Pulmonary artery endothelial cell (primary cell): ENCODE results near the gene INSIG2. TPM values are rescaled to one million over a fixed set of nuclear protein-coding genes. Genes with fewer than 3 reads are reported as not detected.

Experiments used
- DNase-seq: peaks from one replicate; pipeline ENCODE4 v3.0.0-alpha.2; 2011; ENCODE audit warnings: low read depth, low spot score
- total RNA-seq: library from RNA; depleted of rRNA; stranded (reverse); fragments of >200 nt; gene quantifications from 2 replicates; pipeline ENCODE4 v1.2.3, GENCODE V29; 2014

Gene INSIG2
- total RNA-seq, 1 donor from 2014 or later, result 23.9 TPM

GRCh38 chr2:118127250-118127649 lies 39.0 kb downstream of the INSIG2 start:
- no peak for DNase-seq

DNA sequence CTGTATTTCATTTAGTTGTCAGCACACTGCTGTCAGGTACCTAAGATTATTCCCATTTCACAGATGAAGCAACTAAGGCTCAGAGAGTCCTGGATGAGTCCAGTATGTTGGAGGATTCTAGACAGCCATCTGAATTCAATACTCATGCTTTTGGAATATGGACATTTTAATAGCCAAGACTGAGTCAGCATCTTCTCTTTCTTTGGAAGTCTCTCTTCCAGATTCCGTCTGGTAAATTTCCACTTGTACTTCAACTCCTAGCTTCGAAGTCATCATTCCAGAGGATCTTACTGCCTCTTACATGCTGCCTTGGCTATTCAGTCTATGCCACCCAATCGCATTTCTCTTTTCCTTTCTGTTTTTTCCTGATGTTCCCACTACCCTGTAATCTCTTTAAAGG lies 40.6 kb downstream of the INSIG2 start:
- no peak for DNase-seq

GRCh38 chr2:118130385-118130784 lies 42.1 kb downstream of the INSIG2 start:
- DNase-seq, result no peak

GRCh38 chr2:118131771-118132170 lies 43.5 kb downstream of the INSIG2 start:
- DNase-seq, result no peak

GRCh38 chr2:118133916-118134315 lies 45.6 kb downstream of the INSIG2 start:
- DNase-seq, result no peak

DNA sequence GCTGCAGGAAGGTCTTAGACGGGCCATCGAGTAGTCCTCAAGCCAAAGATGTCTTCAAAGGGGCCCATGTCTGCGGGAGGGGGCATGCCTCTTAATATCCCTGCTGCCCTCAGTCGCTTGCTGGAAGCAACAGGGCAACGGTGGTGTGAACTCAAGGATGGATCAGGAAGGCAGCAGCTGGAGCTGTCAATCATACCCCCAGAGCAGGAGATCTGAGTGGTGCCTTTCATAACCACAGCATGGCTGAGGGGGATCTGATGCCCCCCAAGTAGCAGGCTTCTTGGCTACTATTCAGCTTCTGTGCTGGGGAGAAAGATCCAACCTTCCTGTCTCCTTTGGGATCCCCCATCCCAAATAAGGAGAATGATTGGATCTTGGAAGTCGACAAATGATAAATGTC lies 46.4 kb downstream of the INSIG2 start:
- DNase-seq, result no peak

DNA sequence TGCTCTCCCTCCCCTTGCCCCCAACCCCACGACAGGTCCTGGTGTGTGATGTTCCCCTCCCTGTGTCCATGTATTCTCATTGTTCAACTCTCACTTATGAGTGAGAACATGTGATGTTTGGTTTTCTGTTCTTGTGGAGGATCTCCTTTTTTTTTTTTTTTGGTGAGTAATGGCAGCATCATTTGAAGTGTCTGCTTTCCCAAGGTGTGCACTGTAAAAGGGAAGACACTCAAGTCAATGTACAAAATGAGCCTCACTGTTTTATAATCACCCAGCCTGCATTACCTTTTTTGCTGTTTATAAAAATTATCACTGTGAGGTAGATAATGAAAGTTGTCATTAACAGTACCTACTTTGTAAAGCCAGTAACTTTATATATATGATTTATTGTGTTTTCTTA lies 56.9 kb downstream of the INSIG2 start:
- DNase-seq, result no peak

- DNase-seq, result no peak
Measured at GRCh38 chr2:118145806-118146205, 57.5 kb downstream of the INSIG2 start.

DNA sequence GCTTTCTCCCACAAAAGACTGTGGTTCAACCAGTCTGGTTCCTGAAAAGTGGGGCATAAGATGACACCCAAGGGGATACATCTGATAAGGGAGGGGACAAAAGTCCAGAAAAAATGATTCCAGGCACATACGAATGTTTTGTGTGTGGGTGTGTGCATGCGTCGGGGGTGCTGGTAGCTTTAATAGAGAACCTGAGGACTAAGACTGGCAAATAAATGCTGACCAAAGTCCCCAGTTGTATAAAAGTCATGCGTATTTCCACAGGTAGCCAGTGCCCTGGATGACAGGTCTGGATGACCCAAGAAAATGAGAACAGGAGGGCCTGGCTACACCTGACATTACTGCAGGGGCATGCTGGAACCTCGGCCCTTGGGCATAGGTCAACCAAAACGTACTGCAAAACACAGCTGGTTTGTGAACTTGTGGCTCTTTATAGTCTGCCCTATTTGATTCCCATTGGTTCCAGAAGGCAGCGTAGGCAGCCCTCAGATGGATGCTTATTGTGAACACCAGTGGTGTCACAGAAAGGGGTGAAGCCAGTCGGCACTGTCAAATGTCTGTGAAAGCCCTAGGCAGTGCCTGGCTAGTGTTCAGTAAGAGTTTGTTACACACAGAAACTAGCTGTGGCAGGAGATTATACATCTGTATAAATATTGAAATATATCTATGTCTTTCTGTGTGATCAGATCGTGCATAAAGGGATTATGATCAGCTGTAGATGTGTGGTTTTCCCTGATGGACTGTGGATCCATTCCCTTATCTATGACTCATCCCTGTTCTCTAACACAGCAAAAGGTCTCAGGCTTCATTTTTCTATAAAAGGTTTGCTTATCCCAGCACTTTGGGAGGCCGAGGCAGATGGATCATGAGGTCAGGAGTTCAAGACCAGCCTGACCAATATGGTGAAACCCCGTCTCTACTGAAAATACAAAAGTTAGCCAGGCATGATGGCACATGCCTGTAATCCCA lies 58.3 kb downstream of the INSIG2 start:
- DNase-seq, result no peak

- no peak for DNase-seq
Measured at GRCh38 chr2:118148133-118148532, 59.9 kb downstream of the INSIG2 start.

GRCh38 chr2:118148809-118149208 lies 60.5 kb downstream of the INSIG2 start:
- no peak for DNase-seq

GRCh38 chr2:118150294-118150693 lies 62.0 kb downstream of the INSIG2 start:
- no peak for DNase-seq

GRCh38 chr2:118151831-118152230 lies 63.6 kb downstream of the INSIG2 start:
- no peak for DNase-seq

DNA sequence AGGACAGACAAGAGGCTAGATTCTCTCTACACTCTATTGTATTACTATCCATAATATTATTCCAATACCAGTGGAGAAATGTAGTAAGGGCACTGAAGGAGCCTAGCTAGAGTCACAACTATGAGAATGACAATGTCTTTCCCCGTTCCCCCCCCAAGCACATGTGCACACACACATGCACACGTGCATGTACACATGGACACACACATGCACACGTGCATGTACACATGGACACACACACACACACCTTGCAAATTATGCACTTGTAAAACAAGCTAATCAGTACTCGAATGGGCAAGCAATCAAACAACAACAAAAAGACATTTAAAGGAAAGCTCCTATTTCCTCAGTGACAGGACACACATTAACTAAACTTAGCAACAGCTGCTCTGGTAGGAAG lies 65.2 kb downstream of the INSIG2 start:
- no peak for DNase-seq

- DNase-seq, result no peak
Measured at GRCh38 chr2:118154176-118154575, 65.9 kb downstream of the INSIG2 start.

Other genes with a start within 250 kb of the INSIG2 start
- gene CCDC93, start 74.4 kb upstream of the INSIG2 start, total RNA-seq, result 24.9 and 36.7 TPM in 2 replicates